ENCODE results near the gene E2F4.

DNA sequence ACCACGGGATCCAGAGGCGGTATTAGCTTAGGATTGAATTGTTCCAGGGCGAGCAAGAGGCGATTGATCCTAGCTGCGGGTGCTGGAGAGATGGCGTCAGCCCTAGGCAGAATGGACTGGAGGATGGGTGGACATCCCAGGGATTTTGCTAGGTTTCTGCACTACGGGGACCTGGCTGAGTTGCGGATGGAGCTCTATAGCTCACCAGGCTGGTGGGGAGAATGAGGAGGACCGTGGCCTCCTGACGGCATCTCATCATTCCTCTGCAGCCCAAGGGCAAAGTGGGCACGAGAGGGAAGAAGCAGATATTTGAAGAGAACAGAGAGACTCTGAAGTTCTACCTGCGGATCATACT, 35.6 kb downstream of the E2F4 start:
- TF ChIP-seq POLR2A (IDR thresholded peaks at IDR 0.05) (no peak), EP300 (IDR thresholded peaks at IDR 0.05) (no peak)
- TF ChIP-seq, protein P1, sequence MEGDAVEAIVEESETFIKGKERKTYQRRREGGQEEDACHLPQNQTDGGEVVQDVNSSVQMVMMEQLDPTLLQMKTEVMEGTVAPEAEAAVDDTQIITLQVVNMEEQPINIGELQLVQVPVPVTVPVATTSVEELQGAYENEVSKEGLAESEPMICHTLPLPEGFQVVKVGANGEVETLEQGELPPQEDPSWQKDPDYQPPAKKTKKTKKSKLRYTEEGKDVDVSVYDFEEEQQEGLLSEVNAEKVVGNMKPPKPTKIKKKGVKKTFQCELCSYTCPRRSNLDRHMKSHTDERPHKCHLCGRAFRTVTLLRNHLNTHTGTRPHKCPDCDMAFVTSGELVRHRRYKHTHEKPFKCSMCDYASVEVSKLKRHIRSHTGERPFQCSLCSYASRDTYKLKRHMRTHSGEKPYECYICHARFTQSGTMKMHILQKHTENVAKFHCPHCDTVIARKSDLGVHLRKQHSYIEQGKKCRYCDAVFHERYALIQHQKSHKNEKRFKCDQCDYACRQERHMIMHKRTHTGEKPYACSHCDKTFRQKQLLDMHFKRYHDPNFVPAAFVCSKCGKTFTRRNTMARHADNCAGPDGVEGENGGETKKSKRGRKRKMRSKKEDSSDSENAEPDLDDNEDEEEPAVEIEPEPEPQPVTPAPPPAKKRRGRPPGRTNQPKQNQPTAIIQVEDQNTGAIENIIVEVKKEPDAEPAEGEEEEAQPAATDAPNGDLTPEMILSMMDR (IDR thresholded peaks at IDR 0.05): no peak
